HL-60 (cell line): ENCODE results near the gene ALPI.
A peak's percentile ranks its signal among the peaks of the same experiment; 100 is the strongest.

Experiments used
- DNase-seq, 2 experiments: peaks; one replicate each; pipeline ENCODE4 v3.0.0-alpha.2; 2010 to 2020; ENCODE audit warnings: low read depth in 1 of 2, low spot score in 1 of 2
- H3K27ac ChIP-seq: fragments of 250-450 bp; sonication (Bioruptor Pico); replicated peaks from 2 replicates; pipeline ENCODE4 v1.5.1; 2020; ENCODE audit warnings: mild to moderate bottlenecking, moderate library complexity
- H3K27me3 ChIP-seq: fragments of 250-450 bp; sonication (Bioruptor Pico); 2 replicates; pipeline ENCODE4 v1.5.1; 2021; ENCODE audit warnings: mild to moderate bottlenecking, moderate library complexity; ENCODE audit not compliant: insufficient read depth, poor library complexity, severe bottlenecking
- H3K4me3 ChIP-seq: replicated peaks from 2 replicates; pipeline ENCODE4 v1.5.1; 2011; ENCODE audit warnings: mild to moderate bottlenecking, control low read depth, low read length; ENCODE audit not compliant: insufficient read depth
- GABPA ChIP-seq: IDR thresholded peaks from 2 replicates; pipeline ENCODE4 v1.6.1; 2012; ENCODE audit warnings: low read depth
- POLR2AphosphoS5 ChIP-seq: IDR thresholded peaks from 2 replicates; pipeline ENCODE4 v1.6.1; 2012; ENCODE audit warnings: low read depth
- SPI1 ChIP-seq: IDR thresholded peaks from 2 replicates; pipeline ENCODE4 v1.6.1; 2012; ENCODE audit warnings: low read depth, mild to moderate bottlenecking, borderline replicate concordance
- TF ChIP-seq, protein P1 (sequence below): IDR thresholded peaks from 2 replicates; pipeline ENCODE4 v1.6.1; 2012; ENCODE audit warnings: low read depth; ENCODE audit not compliant: insufficient replicate concordance
- TF ChIP-seq, protein P2 (sequence below): IDR thresholded peaks from one replicate; pipeline ENCODE4 v1.5.1; 2011; ENCODE audit warnings: low read length, control low read depth, inconsistent platforms; ENCODE audit not compliant: insufficient read depth

ALPI gene

DNA sequence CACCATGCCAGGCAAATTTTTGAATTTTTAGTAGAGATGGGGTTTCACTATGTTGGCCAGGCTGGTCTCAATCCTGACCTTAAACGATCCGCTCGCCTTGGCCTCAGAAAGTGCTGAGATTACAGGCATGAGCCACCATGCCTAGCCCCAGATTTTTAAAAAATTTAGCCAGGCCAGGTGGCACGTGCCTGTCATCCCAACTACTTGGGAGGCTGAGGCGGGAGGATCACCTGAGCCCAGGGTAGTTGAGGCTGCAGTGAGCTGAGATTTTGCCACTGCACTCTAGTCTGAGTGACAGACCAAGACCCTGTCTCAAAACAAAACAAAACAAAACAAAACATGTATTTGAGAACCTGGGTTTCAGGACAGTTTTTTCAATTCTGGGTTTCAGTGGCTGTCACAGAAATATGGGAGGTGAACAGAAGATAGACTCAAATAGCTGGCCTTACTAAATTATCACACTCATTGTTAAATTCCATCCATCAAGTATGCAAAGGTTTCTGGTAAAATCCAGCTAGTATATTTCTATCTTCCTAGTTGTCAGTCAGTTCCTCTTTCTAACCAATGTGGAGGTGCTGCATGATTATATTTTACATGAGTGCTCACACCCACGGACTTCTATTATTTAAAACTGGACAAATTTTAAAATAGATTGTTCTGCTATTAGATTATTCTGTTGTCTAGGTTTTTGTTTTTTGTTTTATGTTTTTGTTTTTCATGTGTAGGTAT lies 43.9 kb upstream of the ALPI start:
- DNase-seq = no peak
- peaks cover 13% of the 10 kb centered on the region for H3K27me3 ChIP-seq
- TF ChIP-seq, protein P1, sequence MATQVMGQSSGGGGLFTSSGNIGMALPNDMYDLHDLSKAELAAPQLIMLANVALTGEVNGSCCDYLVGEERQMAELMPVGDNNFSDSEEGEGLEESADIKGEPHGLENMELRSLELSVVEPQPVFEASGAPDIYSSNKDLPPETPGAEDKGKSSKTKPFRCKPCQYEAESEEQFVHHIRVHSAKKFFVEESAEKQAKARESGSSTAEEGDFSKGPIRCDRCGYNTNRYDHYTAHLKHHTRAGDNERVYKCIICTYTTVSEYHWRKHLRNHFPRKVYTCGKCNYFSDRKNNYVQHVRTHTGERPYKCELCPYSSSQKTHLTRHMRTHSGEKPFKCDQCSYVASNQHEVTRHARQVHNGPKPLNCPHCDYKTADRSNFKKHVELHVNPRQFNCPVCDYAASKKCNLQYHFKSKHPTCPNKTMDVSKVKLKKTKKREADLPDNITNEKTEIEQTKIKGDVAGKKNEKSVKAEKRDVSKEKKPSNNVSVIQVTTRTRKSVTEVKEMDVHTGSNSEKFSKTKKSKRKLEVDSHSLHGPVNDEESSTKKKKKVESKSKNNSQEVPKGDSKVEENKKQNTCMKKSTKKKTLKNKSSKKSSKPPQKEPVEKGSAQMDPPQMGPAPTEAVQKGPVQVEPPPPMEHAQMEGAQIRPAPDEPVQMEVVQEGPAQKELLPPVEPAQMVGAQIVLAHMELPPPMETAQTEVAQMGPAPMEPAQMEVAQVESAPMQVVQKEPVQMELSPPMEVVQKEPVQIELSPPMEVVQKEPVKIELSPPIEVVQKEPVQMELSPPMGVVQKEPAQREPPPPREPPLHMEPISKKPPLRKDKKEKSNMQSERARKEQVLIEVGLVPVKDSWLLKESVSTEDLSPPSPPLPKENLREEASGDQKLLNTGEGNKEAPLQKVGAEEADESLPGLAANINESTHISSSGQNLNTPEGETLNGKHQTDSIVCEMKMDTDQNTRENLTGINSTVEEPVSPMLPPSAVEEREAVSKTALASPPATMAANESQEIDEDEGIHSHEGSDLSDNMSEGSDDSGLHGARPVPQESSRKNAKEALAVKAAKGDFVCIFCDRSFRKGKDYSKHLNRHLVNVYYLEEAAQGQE = no peak
- peak; percentile 71 for TF ChIP-seq SPI1
- H3K4me3 ChIP-seq = no peak overlapping the region
- no peak overlapping the region for H3K27ac ChIP-seq

DNA sequence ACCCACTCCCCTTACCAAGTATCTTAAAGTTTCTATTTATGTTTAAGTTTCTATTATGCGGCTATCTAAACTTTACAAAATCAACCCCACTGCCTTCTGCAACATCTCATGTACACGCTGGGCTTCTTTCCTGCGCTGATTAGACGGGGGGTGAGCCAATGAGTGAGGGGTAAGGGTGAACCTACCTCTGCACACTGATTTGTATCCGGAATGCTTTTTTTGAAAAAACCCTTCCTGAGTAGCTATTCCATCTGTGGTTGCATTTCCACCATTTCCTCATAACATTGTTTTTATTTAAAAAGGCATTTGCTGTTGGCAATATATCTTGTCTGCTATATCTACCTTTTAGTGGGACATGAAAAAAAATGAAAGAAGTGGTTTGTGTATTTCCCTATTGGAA lies 43.0 kb upstream of the ALPI start:
- TF ChIP-seq SPI1 (no peak), POLR2AphosphoS5 (no peak), GABPA (no peak)
- TF ChIP-seq, protein P2, sequence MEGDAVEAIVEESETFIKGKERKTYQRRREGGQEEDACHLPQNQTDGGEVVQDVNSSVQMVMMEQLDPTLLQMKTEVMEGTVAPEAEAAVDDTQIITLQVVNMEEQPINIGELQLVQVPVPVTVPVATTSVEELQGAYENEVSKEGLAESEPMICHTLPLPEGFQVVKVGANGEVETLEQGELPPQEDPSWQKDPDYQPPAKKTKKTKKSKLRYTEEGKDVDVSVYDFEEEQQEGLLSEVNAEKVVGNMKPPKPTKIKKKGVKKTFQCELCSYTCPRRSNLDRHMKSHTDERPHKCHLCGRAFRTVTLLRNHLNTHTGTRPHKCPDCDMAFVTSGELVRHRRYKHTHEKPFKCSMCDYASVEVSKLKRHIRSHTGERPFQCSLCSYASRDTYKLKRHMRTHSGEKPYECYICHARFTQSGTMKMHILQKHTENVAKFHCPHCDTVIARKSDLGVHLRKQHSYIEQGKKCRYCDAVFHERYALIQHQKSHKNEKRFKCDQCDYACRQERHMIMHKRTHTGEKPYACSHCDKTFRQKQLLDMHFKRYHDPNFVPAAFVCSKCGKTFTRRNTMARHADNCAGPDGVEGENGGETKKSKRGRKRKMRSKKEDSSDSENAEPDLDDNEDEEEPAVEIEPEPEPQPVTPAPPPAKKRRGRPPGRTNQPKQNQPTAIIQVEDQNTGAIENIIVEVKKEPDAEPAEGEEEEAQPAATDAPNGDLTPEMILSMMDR = no peak
- TF ChIP-seq, protein P1 = no peak
- H3K27me3 ChIP-seq = peaks cover 16% of the 10 kb centered on the region
- H3K4me3 ChIP-seq = no peak overlapping the region
- DNase-seq = no peak
- no peak overlapping the region for H3K27ac ChIP-seq

DNA sequence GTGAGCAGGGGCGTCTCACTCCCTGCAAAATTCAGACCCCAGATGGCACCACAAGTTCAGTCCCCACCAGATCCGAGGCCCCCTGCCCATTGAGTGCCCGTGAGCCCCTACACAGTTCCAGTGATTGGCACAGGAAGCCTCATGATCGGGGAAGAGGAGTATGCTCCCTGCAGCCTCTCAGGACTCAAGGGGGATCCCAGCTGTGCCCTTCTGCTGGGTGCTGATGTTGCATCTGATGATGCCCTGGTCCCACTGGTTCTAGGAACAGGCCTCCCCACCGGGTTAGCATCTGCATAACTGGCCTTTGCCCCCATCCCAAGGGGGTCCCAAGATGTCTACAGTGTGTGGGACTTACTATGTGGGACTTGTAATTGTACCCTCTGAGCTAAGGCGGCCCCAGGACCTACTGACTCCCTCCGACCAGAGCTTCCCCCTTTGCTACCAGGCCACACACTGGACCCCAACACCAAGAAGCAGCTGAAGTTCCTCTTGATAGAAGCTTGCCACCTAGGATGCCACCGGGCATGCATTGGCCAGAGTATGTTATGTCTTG lies 40.7 kb upstream of the ALPI start:
- Histone ChIP-seq H3K4me3 (no peak overlapping the region), H3K27me3 (peaks cover 39% of the 10 kb centered on the region)
- no peak for DNase-seq

More for the DNA sequence above, 40.7 kb upstream of the ALPI start:
- TF ChIP-seq, protein P1 = no peak
- TF ChIP-seq SPI1 (no peak), POLR2AphosphoS5 (no peak), GABPA (no peak)
- TF ChIP-seq, protein P2 = no peak
- no peak overlapping the region for H3K27ac ChIP-seq
